ENCODE measurements around the gene FAM240A.
"Not testable (repeated sequence)": the region's sequence is repeated elsewhere in the genome, so short reads cannot be mapped to it uniquely, and the experiment has no call there.

The FAM240A gene

DNA sequence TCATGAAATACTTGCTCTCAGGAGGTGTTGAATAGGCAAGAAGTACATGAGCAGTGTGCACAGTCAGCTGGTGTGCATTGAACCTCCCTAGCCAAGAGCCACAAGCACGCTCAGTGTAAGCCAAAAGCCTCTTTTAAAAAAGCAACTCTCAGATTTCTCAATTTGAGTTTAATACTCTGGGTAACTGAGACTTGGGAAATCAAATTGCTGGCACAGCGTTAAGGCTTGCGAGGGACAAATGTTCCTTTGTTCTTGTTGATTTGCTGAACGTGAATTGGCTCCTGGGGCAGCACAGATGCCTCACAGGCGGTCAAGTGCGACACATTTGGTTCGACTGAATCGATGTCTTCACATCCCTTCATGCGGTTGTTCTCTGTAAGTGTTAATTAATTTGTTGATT is at the start of gene FAM240A:
FAM240A (plus strand) TSS at position 202 of the 400 bp plus-strand sequence; CDS start at position 361, 159 bp downstream.
- DNase-seq (ENCODE audit: low read depth in 2 of 2) = no peak

DNA sequence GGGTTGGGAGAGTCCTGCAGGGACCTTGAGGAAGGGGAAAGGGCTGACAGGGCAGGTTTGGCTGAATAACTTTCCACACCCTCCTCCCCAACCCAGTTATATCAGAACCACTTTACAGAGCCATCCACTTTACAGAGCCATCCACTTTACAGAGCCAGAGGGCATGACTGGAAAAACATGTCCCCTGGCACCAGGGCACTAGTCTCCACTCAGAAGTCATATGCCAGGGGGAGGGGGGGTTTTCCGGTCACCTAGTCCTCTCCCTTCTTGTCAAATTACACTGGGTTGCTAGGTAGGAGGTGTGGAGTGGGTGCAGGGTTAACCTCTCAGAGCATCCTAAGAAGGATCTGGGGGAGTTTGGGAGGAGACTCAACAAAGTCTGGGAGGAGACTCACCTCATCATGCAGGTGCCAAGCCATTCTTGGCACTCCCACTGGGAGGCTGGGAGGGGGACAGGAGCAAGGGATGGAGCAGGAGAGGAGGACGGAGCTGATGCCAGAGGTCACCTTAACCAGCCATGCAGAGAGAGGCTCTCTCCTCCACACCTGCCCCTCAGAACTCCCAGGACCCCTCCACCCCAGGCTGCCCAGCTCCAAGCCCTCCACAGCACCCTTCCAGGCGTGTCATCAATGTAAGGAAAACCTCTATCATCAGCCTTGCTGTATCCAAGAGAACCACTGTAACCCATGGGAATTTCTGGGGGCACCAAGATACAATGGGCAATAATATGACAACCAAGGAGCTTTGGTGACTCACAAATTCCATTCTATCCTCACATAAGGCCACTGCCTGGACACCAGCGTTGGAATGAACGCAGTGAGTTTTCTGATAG is 47.9 kb upstream of the FAM240A start:
- DNase-seq (ENCODE audit: low read depth in 2 of 2) = no peak

DNA sequence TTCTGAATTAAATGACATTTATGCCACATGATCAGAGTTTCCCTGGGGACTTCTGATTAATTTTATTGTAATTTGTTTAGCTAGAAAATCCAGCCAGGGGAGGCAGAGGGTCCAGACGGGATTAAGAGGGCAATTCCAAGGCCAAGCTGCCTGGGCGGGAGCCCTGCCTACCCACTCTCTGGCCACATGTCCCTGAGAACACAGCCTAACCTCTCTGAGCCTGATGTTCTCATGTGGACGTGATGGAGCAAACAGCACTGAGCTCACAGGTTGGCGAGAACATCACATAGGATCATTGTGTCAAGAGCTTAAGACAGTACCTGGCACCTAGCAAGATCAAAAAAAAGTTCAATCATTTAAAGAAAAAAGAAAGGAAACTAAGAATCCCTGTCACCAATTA is 47.2 kb upstream of the FAM240A start:
- DNase-seq (ENCODE audit: low read depth in 2 of 2) = no peak

DNA sequence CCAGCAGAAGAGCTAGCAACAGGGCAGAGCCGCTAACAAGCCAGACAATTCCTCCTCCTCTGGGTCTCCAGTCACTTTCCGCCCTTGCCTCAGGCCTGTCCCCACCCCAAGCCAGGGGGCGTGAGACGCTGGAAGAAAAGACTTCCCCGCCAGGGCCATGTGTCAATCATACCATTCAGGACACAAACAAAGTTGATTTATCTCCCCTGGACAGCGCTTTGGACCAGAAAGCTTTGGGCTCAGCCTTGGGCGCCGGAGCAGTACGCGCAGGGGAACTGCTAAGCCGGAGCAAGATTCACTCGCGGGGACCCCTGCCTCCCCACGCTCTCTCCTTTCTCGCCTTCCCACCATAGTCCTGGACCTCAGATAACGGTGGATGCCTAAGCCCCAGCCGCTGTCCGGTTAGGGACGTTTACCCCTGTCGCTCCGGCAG is 46.7 kb upstream of the FAM240A start:
- no peak for DNase-seq (ENCODE audit: low read depth in 2 of 2)

DNA sequence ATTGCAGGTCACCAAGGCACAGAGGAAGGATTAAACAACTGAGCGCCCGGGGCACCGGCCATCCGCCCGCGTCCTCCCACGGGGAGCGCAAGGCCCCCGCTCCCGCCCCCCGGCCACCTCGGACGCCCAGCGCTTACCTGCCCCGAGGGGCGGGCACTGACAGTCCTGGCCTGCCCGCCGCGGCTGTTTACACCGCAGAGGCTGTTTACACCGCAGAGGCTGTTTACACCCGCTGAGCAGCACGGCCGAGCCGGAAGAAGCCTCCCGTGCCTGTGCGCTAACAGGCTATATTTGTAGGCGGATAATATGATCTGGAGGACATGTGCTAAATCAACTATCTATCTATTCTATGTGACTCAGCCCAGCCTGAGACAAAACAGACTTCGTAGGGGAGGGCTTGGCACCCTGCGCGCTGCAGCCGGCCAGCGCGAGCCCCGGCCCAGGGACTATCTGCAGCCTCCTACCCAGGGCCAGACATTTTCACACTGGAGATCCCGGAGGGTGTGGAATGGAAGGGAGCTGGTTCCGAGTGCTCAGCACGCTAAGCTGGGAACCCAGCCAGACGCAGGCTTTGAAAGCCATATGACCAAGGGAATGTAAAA is 46.2 kb upstream of the FAM240A start, which contains the start of gene LRRC2:
LRRC2 (minus strand) TSS at position 263 of the 602 bp plus-strand sequence. CDS start 14,711 bp downstream, outside the sequence.
- peak in 1 of 2 donors; percentile 6 for DNase-seq (ENCODE audit: low read depth in 2 of 2)

GRCh38 chr3:46571684-46572083 is 40.6 kb upstream of the FAM240A start:
- no peak for DNase-seq (ENCODE audit: low read depth in 2 of 2)

DNA sequence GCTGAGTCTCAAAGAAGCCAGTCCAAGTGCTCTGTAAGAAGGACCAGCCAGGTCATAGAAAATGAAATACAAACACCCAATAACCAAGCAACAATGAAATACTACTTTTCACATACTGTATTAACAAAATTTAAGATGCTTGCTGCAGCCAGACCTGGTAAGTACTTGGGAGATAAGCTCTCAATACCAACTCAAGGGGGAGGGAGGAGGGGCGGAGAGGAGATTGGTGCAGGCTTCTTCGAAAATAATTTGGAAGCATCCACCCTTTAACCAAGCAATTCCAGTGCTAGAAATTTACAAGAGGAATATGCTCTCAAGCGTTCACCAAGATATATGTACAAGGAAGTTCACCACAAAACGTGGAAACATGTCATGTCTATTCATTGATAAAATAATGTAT is 38.6 kb upstream of the FAM240A start:
- no peak for DNase-seq (ENCODE audit: low read depth in 2 of 2)

DNA sequence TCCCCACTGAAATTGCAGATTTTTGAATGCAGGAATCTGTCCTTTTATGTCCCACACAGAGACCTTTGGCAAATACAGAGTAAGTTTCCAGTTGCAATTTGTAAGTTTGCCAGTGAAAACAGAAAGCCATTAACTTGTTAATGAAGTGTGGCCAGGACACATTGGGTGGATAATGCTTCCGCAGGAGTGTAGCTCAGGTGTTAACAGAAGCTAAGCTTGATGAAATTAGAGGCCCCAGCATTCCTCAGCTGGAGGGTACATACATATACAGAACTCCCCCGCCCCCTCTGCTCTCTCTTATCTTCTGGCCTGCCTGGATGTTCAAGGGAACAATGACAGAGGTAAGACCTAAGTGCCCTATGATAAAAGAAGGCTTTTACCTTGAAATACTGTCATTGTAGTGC is 38.1 kb upstream of the FAM240A start:
- DNase-seq (ENCODE audit: low read depth in 2 of 2) = no peak

DNA sequence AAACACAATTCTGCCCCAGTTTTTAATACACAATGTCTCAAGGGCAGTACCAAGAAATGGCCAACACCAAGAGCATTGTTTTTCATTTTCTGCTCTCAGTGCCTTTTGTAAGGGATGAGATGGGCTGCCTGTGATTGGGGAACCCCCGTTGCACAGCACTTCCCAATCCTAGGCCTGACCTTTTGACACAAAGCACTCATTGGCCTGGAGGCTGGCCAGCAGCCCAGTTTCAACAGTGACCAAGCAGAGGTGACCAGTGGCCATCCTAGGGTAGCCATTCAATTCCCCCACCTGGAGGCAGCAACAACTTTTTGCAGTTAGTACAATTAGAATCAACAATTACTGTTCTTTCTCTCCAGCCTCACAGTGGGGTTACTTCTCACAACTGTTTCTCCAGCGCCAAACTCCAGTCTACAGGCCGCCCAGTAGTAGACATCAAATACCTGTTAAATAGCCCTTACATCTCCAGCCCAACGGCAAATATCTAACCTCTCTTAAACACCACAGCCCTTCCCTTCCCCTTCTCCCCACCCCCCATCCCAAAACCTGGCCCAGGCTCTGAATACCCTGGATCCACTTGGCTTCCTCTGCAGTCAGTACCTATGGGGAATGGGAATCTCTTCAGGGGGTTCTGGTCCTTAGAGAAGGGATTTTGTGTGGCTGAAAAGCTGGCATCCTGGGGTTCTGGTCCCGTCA is 37.3 kb upstream of the FAM240A start:
- no peak for DNase-seq (ENCODE audit: low read depth in 2 of 2)

- DNase-seq (ENCODE audit: low read depth in 2 of 2) = no peak
These were observed 36.6 kb upstream of the FAM240A start for GRCh38 chr3:46575577-46576222.

GRCh38 chr3:46576386-46576785 is 35.9 kb upstream of the FAM240A start:
- DNase-seq (ENCODE audit: low read depth in 2 of 2) = no peak

DNA sequence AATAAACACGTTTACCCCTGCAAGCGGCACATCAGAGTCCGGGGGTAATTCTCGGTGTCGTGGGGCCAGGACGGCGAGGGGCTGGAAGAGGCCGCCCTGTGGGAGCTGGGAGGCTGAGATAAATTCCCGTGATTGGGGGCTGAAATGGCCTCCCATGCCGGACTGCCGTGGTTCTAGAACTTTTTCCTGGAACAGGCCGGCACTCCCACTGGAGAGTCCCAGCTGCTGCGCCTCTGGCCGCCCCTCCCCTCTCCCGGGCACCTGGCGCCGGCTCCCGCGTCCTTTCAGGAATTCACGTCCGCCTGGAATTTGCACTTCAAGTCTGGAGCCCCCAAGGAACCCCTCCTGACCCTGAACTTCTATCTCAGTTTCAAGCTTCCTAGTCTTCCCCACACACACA is 35.4 kb upstream of the FAM240A start:
- no peak for DNase-seq (ENCODE audit: low read depth in 2 of 2)

GRCh38 chr3:46577580-46578249 is 34.6 kb upstream of the FAM240A start:
- DNase-seq (ENCODE audit: low read depth in 2 of 2) = not testable (repeated sequence)

GRCh38 chr3:46578973-46579755 is 33.2 kb upstream of the FAM240A start:
- DNase-seq (ENCODE audit: low read depth in 2 of 2) = no peak

DNA sequence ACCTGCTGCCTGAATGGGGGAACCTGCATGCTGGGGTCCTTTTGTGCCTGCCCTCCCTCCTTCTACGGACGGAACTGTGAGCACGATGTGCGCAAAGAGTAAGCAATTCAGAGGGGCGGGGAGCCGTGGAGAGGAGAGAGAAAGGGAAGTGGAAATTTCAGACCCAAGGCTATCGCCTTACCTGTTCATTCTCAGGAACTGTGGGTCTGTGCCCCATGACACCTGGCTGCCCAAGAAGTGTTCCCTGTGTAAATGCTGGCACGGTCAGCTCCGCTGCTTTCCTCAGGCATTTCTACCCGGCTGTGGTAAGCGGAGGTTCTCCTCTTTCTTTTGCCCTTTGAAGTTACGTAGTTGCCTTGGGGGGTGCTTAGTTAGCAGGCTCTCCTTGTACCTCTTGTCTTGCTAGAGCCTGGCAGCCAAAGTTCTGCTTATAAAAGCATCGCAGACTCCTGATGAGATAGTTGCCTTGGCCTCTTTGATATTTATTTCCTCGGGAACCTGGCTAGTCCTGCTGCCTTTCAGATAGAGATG is 32.5 kb upstream of the FAM240A start:
- no peak for DNase-seq (ENCODE audit: low read depth in 2 of 2)

GRCh38 chr3:46580675-46581074 is 31.6 kb upstream of the FAM240A start:
- DNase-seq (ENCODE audit: low read depth in 2 of 2) = no peak

- DNase-seq (ENCODE audit: low read depth in 2 of 2) = no peak
These were observed 27.5 kb upstream of the FAM240A start for GRCh38 chr3:46584598-46585467.

- DNase-seq (ENCODE audit: low read depth in 2 of 2) = no peak
These were observed 26.3 kb upstream of the FAM240A start for GRCh38 chr3:46585799-46586693.

Measured in stimulated activated CD8-positive, alpha-beta memory T cell treated with anti-CD3 and anti-CD28 coated beads, Interleukin-7, amount 100 ng/mL, for 4 hours (primary cell).